Peyer's patch (tissue), 4 donors: Measurements from ENCODE around the gene SORL1. TPM values are rescaled to one million over a fixed set of nuclear protein-coding genes. Genes with fewer than 3 reads are reported as not detected.

ENCODE experiments used
- DNase-seq, 3 donors: peaks; one replicate each; pipeline ENCODE4 v3.0.0-alpha.2; 2017 to 2019
- H3K27ac ChIP-seq, 4 donors: fragments of 200-600 bp; sonication (generic); one replicate each; pipeline ENCODE4 v1.5.1; 2016 to 2019
- H3K27me3 ChIP-seq, 2 donors: fragments of 200-600 bp; sonication (generic); one replicate each; pipeline ENCODE4 v1.5.1; 2019
- H3K36me3 ChIP-seq, 3 donors: fragments of 200-600 bp; sonication (generic); one replicate each; pipeline ENCODE4 v1.5.1; 2016 to 2019
- H3K4me1 ChIP-seq, 4 donors: fragments of 200-600 bp; sonication (generic); one replicate each; pipeline ENCODE4 v1.5.1; 2016 to 2019
- H3K4me3 ChIP-seq, 4 donors: fragments of 200-600 bp; sonication (generic); 1 replicate in 3 of 4; 2 replicates in 1 of 4; pipeline ENCODE4 v1.5.1; 2016 to 2019; ENCODE audit warnings: mild to moderate bottlenecking in 1 of 4
- H3K9me3 ChIP-seq, 4 donors: fragments of 200-600 bp; sonication (generic); one replicate each; pipeline ENCODE4 v1.5.1; 2016 to 2019; ENCODE audit warnings: mild to moderate bottlenecking in 1 of 4
- POLR2A ChIP-seq, 2 donors: fragments of 450-650 bp; IDR thresholded peaks; one replicate each; pipeline ENCODE4 v1.5.1; 2017; ENCODE audit warnings: antibody characterized with exemption in 2 of 2, mild to moderate bottlenecking in 2 of 2, moderate library complexity in 2 of 2
- total RNA-seq, 4 donors: library from RNA; depleted of rRNA; stranded (reverse); fragments of >200 nt; gene quantifications; one replicate each; pipeline ENCODE4 v1.1.0, GENCODE V29; 2016
- TF ChIP-seq, protein P1 (sequence below), 6 experiments: fragments of 450-650 bp in 4 of 6; fragments of 200-600 bp in 2 of 6; sonication (generic) in 1 of 6; IDR thresholded peaks; one replicate each; pipeline ENCODE4 v1.5.1; 2017 to 2019; ENCODE audit warnings: antibody characterized with exemption in 6 of 6, mild to moderate bottlenecking in 3 of 6, moderate library complexity in 1 of 6

SORL1 gene
- total RNA-seq, 4 donors from 2014 or later = 52.0 to 282 (median 191) TPM

GRCh38 chr11:121448011-121448410, 4.1 kb upstream of the SORL1 start:
- Histone ChIP-seq H3K27me3 (no peaks in the 10 kb centered on the region), H3K27ac (peak overlapping the region in 1 of 4 donors; percentile 83), H3K9me3 (no peaks in the 10 kb centered on the region), H3K36me3 (no peaks in the 10 kb centered on the region), H3K4me1 (peaks cover 0 to 16% (median 11%) of the 10 kb centered on the region in 4 donors), H3K4me3 (no peak overlapping the region)
- TF ChIP-seq POLR2A (IDR thresholded peaks at IDR 0.05) = no peak
- TF ChIP-seq, protein P1, sequence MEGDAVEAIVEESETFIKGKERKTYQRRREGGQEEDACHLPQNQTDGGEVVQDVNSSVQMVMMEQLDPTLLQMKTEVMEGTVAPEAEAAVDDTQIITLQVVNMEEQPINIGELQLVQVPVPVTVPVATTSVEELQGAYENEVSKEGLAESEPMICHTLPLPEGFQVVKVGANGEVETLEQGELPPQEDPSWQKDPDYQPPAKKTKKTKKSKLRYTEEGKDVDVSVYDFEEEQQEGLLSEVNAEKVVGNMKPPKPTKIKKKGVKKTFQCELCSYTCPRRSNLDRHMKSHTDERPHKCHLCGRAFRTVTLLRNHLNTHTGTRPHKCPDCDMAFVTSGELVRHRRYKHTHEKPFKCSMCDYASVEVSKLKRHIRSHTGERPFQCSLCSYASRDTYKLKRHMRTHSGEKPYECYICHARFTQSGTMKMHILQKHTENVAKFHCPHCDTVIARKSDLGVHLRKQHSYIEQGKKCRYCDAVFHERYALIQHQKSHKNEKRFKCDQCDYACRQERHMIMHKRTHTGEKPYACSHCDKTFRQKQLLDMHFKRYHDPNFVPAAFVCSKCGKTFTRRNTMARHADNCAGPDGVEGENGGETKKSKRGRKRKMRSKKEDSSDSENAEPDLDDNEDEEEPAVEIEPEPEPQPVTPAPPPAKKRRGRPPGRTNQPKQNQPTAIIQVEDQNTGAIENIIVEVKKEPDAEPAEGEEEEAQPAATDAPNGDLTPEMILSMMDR (IDR thresholded peaks at IDR 0.05) = no peak
- no peak for DNase-seq

DNA sequence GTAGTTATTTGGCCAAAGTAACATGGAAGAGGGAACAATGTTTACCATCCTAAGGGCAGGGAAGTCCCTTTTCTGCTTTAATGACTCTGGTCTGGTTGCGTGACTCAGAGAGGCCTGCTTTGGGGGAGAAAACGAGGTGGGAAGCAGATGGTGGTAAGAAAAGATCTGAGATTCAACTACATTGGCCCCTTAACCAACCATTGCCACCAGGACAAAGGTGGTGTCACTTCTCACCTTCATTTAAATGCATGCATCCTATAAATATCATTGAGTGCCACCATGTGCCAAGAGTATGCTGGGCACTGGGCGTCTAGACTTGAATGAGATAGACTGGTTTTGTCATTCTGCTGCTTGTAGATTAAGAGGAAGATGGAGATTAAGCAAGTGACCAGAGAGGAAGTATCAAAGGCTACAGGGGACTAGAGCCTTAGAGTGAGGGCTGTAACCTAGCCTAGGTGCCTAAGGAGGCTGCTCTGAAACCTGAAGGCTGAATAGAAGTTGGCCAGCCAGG, 3.6 kb upstream of the SORL1 start:
- TF ChIP-seq, protein P1 (IDR thresholded peaks at IDR 0.05) = no peak
- no peak for TF ChIP-seq POLR2A (IDR thresholded peaks at IDR 0.05)
- H3K4me1 ChIP-seq = peaks cover 0 to 16% (median 11%) of the 10 kb centered on the region in 4 donors
- H3K27ac ChIP-seq = peak overlapping the region; percentile 13 to 97 (median 62)

GRCh38 chr11:121449123-121449522, 3.0 kb upstream of the SORL1 start:
- no peaks in the 10 kb centered on the region for H3K27me3 ChIP-seq
- peak overlapping the region; percentile 13 to 97 (median 84) for H3K27ac ChIP-seq
- no peaks in the 10 kb centered on the region for H3K36me3 ChIP-seq
- no peaks in the 10 kb centered on the region for H3K9me3 ChIP-seq
- peaks cover 0 to 16% (median 11%) of the 10 kb centered on the region in 4 donors for H3K4me1 ChIP-seq
- no peak for DNase-seq
- H3K4me3 ChIP-seq = no peak overlapping the region
- TF ChIP-seq, protein P1 (IDR thresholded peaks at IDR 0.05) = no peak

More for the DNA sequence above, 3.6 kb upstream of the SORL1 start:
- no peaks in the 10 kb centered on the region for H3K36me3 ChIP-seq
- DNase-seq = no peak
- no peaks in the 10 kb centered on the region for H3K27me3 ChIP-seq
- no peaks in the 10 kb centered on the region for H3K9me3 ChIP-seq
- H3K4me3 ChIP-seq = no peak overlapping the region

DNA sequence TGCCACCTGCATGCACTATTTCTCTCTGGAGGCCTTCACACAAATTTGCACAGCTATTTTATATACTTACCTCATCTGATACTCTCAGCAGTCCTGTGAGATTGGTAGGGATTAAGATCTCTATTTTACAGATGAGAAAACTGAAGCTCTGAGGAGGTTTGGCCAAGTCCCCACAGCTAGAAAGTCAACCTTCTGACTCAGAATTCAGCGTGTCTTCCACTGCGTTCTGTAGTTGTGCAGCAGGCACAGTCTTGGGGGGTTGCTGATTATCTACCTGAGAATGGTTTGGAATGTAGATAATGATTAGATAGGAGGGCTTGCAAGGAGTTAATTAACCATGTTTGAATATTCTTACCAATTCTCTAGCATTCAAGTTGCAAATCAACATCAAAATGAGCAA, 2.5 kb upstream of the SORL1 start:
- H3K9me3 ChIP-seq = no peaks in the 10 kb centered on the region
- DNase-seq = no peak
- TF ChIP-seq, protein P1 (IDR thresholded peaks at IDR 0.05) = no peak
- no peak for TF ChIP-seq POLR2A (IDR thresholded peaks at IDR 0.05)
- no peaks in the 10 kb centered on the region for H3K27me3 ChIP-seq
- H3K27ac ChIP-seq = peak overlapping the region; percentile 83 to 97 (median 88)
- peaks cover 0 to 16% (median 11%) of the 10 kb centered on the region in 4 donors for H3K4me1 ChIP-seq
- H3K4me3 ChIP-seq = no peak overlapping the region
- no peaks in the 10 kb centered on the region for H3K36me3 ChIP-seq

DNA sequence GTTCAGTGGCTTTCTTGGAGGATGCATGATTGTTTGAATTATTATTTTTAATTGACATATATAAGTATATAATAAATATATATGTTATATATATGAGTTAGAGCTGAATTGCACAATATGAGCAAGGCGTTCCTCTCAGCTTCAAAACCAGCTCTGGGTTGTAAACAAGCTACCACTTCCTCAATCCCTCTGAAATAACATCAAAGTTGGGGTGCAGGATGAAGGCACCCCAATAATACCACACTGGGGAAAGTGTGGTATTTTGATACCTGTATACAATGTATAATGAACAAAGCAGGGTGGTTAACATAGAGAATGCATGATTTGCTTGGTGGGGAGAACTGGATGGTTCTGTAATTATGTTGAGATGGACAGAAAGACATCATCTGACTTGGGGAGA, 1.7 kb upstream of the SORL1 start:
- H3K36me3 ChIP-seq = no peaks in the 10 kb centered on the region
- H3K27ac ChIP-seq = peak overlapping the region; percentile 83 to 97 (median 88)
- DNase-seq = no peak
- no peaks in the 10 kb centered on the region for H3K27me3 ChIP-seq
- no peaks in the 10 kb centered on the region for H3K9me3 ChIP-seq
- peak overlapping the region in 2 of 4 donors; percentile 71 to 79 for H3K4me3 ChIP-seq
- TF ChIP-seq, protein P1 (IDR thresholded peaks at IDR 0.05) = no peak
- TF ChIP-seq POLR2A (IDR thresholded peaks at IDR 0.05) = no peak
- H3K4me1 ChIP-seq = peaks cover 0 to 16% (median 11%) of the 10 kb centered on the region in 4 donors
